8988T (cell line): ENCODE data around the gene SLC6A12.
"Not testable (repeated sequence)": the region's sequence is repeated elsewhere in the genome, so short reads cannot be mapped to it uniquely, and the experiment has no call there.

Experiments used
- DNase-seq: peaks from one replicate; pipeline ENCODE4 v3.0.0; 2011

Gene SLC6A12

GRCh38 chr12:195156-195555 lies 18.8 kb downstream of the SLC6A12 start:
- DNase-seq, result no peak

- DNase-seq, result no peak
Observed at GRCh38 chr12:194276-194675, 19.7 kb downstream of the SLC6A12 start.

GRCh38 chr12:193261-193660 lies 20.7 kb downstream of the SLC6A12 start:
- DNase-seq, result no peak

- no peak for DNase-seq
Observed at GRCh38 chr12:191541-191940, 22.4 kb downstream of the SLC6A12 start.

- no peak for DNase-seq
Observed at GRCh38 chr12:190881-191280, 23.1 kb downstream of the SLC6A12 start.

- DNase-seq, result no peak
Observed at GRCh38 chr12:189622-189962, 24.4 kb downstream of the SLC6A12 start.

- DNase-seq, result peak; percentile 78
Observed at GRCh38 chr12:188910-189621, 24.9 kb downstream of the SLC6A12 start.

GRCh38 chr12:187986-188909 lies 25.7 kb downstream of the SLC6A12 start:
- DNase-seq, result not testable (repeated sequence)

- DNase-seq, result no peak
Observed at GRCh38 chr12:186006-186625, 27.8 kb downstream of the SLC6A12 start.

- no peak for DNase-seq
Observed at GRCh38 chr12:185576-185955, 28.4 kb downstream of the SLC6A12 start.

- no peak for DNase-seq
Observed at GRCh38 chr12:184811-185575, 29.0 kb downstream of the SLC6A12 start.

GRCh38 chr12:182381-182892 lies 31.5 kb downstream of the SLC6A12 start:
- peak; percentile 83 for DNase-seq

GRCh38 chr12:181921-182320 lies 32.0 kb downstream of the SLC6A12 start:
- no peak for DNase-seq

GRCh38 chr12:180445-180844 lies 33.5 kb downstream of the SLC6A12 start:
- DNase-seq, result no peak

- no peak for DNase-seq
Observed at GRCh38 chr12:179885-180284, 34.1 kb downstream of the SLC6A12 start.

GRCh38 chr12:179131-179884 lies 34.6 kb downstream of the SLC6A12 start:
- no peak for DNase-seq

- no peak for DNase-seq
Observed at GRCh38 chr12:178829-179109, 35.2 kb downstream of the SLC6A12 start.

- DNase-seq, result no peak
Observed at GRCh38 chr12:177980-178828, 35.8 kb downstream of the SLC6A12 start.

- DNase-seq, result no peak
Observed at GRCh38 chr12:177336-177979, 36.5 kb downstream of the SLC6A12 start.

- DNase-seq, result no peak
Observed at GRCh38 chr12:176321-177181, 37.4 kb downstream of the SLC6A12 start.
